Smooth muscle cell (in vitro differentiated cells): ENCODE data around the gene GREM2. TPM values are rescaled to one million over a fixed set of nuclear protein-coding genes. Genes with fewer than 3 reads are reported as not detected.

Experiments
- DNase-seq: peaks from one replicate; lab custom pipeline; 2025; ENCODE audit not compliant: unreplicated experiment; lab: John Stamatoyannopoulos, UW
- H2AFZ ChIP-seq: fragments of 200-600 bp; sonication (generic); 2 replicates; pipeline ENCODE4 v1.6.0; 2016; ENCODE audit warnings: antibody characterized with exemption, low read depth, mild to moderate bottlenecking
- H3F3A ChIP-seq: fragments of 200-600 bp; sonication (generic); 2 replicates; pipeline ENCODE4 v1.6.0; 2017; ENCODE audit warnings: antibody characterized with exemption, low read depth
- H3K27ac ChIP-seq: fragments of 200-600 bp; sonication (generic); 2 replicates; pipeline ENCODE4 v1.5.1; 2016; ENCODE audit warnings: low read depth, mild to moderate bottlenecking
- H3K27me3 ChIP-seq: fragments of 200-600 bp; sonication (generic); 2 replicates; pipeline ENCODE4 v1.6.1; 2016; ENCODE audit warnings: low read depth, mild to moderate bottlenecking
- H3K36me3 ChIP-seq: fragments of 200-600 bp; sonication (generic); 2 replicates; pipeline ENCODE4 v1.5.1; 2016; ENCODE audit warnings: low read depth
- H3K4me1 ChIP-seq: fragments of 200-600 bp; sonication (generic); 2 replicates; pipeline ENCODE4 v1.5.1; 2016; ENCODE audit warnings: low read depth
- H3K4me2 ChIP-seq: fragments of 200-600 bp; sonication (generic); 2 replicates; pipeline ENCODE4 v1.6.0; 2016; ENCODE audit warnings: mild to moderate bottlenecking
- H3K4me3 ChIP-seq: fragments of 200-600 bp; sonication (generic); 2 replicates; pipeline ENCODE4 v1.5.1; 2016; ENCODE audit warnings: mild to moderate bottlenecking
- H3K79me2 ChIP-seq: fragments of 200-600 bp; sonication (generic); 2 replicates; pipeline ENCODE4 v1.6.0; 2016; ENCODE audit warnings: low read depth, mild to moderate bottlenecking
- H3K9ac ChIP-seq: fragments of 200-600 bp; sonication (generic); 2 replicates; pipeline ENCODE4 v1.6.0; 2016; ENCODE audit warnings: low read depth
- H3K9me3 ChIP-seq: fragments of 200-600 bp; sonication (generic); replicated peaks from 2 replicates; pipeline ENCODE4 v1.5.1; 2016; ENCODE audit warnings: low read depth
- H4K20me1 ChIP-seq: fragments of 200-600 bp; sonication (generic); 2 replicates; pipeline ENCODE4 v1.6.0; 2016; ENCODE audit warnings: low read depth
- CTCF ChIP-seq: fragments of 200-600 bp; sonication (generic); IDR thresholded peaks from 2 replicates; pipeline ENCODE4 v1.5.1; 2017; ENCODE audit warnings: borderline replicate concordance, mild to moderate bottlenecking, antibody characterized with exemption; ENCODE audit not compliant: insufficient read depth, poor library complexity, severe bottlenecking
- WGBS: methylation state at CpG from one replicate; pipeline ENCODE4 v1.1.7; 2016; ENCODE audit warnings: low lambda C conversion rate; 5-methylcytosine and 5-hydroxymethylcytosine counted together
- polyA plus RNA-seq: library from polyadenylated mRNA; unstranded; fragments of >200 nt; fragmentation: Nextera tagmentation; extraction: Ambion mirVana; gene quantifications from 2 replicates; pipeline ENCODE4 v1.2.1, GENCODE V29; 2016
- total RNA-seq: library from RNA; depleted of rRNA; stranded (reverse); fragments of >200 nt; gene quantifications from 2 replicates; pipeline ENCODE4 v1.2.3, GENCODE V29; 2014

The GREM2 gene
- total and polyA plus RNA-seq, 2 experiments from 2014 or later: 8.0 to 15.1 TPM

GRCh38 chr1:240487493-240487892, 124.5 kb downstream of the GREM2 start:
- no peak overlapping the region for H3K4me2 ChIP-seq
- H3K27me3 ChIP-seq: no peaks in the 10 kb centered on the region
- 94% methylated on average over 3 of the region's 3 CpGs for WGBS
- no peak overlapping the region for H3K27ac ChIP-seq
- no peaks in the 10 kb centered on the region for H3K4me1 ChIP-seq
- H3K9me3 ChIP-seq: no peaks in the 10 kb centered on the region
- no peaks in the 10 kb centered on the region for H3K79me2 ChIP-seq
- H3F3A ChIP-seq: no peaks in the 10 kb centered on the region
- H2AFZ ChIP-seq: no peak overlapping the region
- H3K9ac ChIP-seq: no peak overlapping the region
- no peak for TF ChIP-seq CTCF
- no peak for DNase-seq
- no peaks in the 10 kb centered on the region for H4K20me1 ChIP-seq
- no peak overlapping the region for H3K4me3 ChIP-seq
- no peaks in the 10 kb centered on the region for H3K36me3 ChIP-seq

- Histone ChIP-seq H3K9me3 (no peaks in the 10 kb centered on the region), H4K20me1 (no peaks in the 10 kb centered on the region), H3K36me3 (no peaks in the 10 kb centered on the region), H3K4me2 (no peak overlapping the region), H3K4me3 (no peak overlapping the region), H3K4me1 (no peaks in the 10 kb centered on the region), H3K9ac (no peak overlapping the region), H3F3A (no peaks in the 10 kb centered on the region), H3K27ac (no peak overlapping the region), H2AFZ (no peak overlapping the region), H3K27me3 (no peaks in the 10 kb centered on the region), H3K79me2 (no peaks in the 10 kb centered on the region)
- TF ChIP-seq CTCF: no peak
- WGBS: 81% methylated on average over 6 of the region's 6 CpGs
- DNase-seq: no peak
These were observed 125.3 kb downstream of the GREM2 start for GRCh38 chr1:240486611-240487010.

GRCh38 chr1:240484804-240485443, 127.0 kb downstream of the GREM2 start:
- H3K36me3 ChIP-seq: no peaks in the 10 kb centered on the region
- no peak for DNase-seq
- no peak overlapping the region for H3K9ac ChIP-seq
- TF ChIP-seq CTCF: no peak
- no peak overlapping the region for H3K4me3 ChIP-seq
- H4K20me1 ChIP-seq: no peaks in the 10 kb centered on the region
- H3K27me3 ChIP-seq: no peaks in the 10 kb centered on the region
- WGBS: 90% methylated on average over 6 of the region's 6 CpGs
- no peaks in the 10 kb centered on the region for H3K79me2 ChIP-seq
- no peak overlapping the region for H3K4me2 ChIP-seq
- H3F3A ChIP-seq: no peaks in the 10 kb centered on the region
- no peak overlapping the region for H3K27ac ChIP-seq
- no peaks in the 10 kb centered on the region for H3K4me1 ChIP-seq
- H2AFZ ChIP-seq: no peak overlapping the region
- no peaks in the 10 kb centered on the region for H3K9me3 ChIP-seq

- no peaks in the 10 kb centered on the region for H3K27me3 ChIP-seq
- H3K4me3 ChIP-seq: no peak overlapping the region
These were observed 133.4 kb downstream of the GREM2 start for GRCh38 chr1:240478536-240478935.

More at GRCh38 chr1:240478536-240478935, 133.4 kb downstream of the GREM2 start:
- Histone ChIP-seq H2AFZ (no peak overlapping the region), H3K4me2 (no peak overlapping the region), H3K4me1 (no peaks in the 10 kb centered on the region), H3K79me2 (no peaks in the 10 kb centered on the region), H4K20me1 (no peaks in the 10 kb centered on the region), H3K36me3 (no peaks in the 10 kb centered on the region), H3K27ac (no peak overlapping the region), H3F3A (no peaks in the 10 kb centered on the region), H3K9ac (no peak overlapping the region), H3K9me3 (no peaks in the 10 kb centered on the region)
- no peak for DNase-seq
- WGBS: 90% methylated on average over 6 of the region's 6 CpGs
- TF ChIP-seq CTCF: no peak
